K562 (cell line): ENCODE data around the gene PDE4D. TPM values are rescaled to one million over a fixed set of nuclear protein-coding genes. Genes with fewer than 3 reads are reported as not detected.

Experiments used
- ATAC-seq: fragments of 200-7000 bp; cut with Tn5 transposase; 3 replicates; pipeline ENCODE4 v1.9.1; 2020; ENCODE audit warnings: moderate library complexity
- BruUV-seq: library from RNA; stranded (reverse); fragments of 400-500 nt; replicated peaks from 2 replicates; lab custom pipeline; 2021; lab: Mats Ljungman, UMichigan
- CTCF ChIA-PET: fragments of 300-600 bp; formaldehyde crosslinking; extraction: SDS; loops from one replicate; lab custom pipeline; 2021; ENCODE audit warnings: low intra/inter-chr PET ratio; lab: Yijun Ruan, JAX
- POLR2A ChIA-PET: fragments of 300-600, 350-650 bp; sonication (Branson Sonifier 250); formaldehyde crosslinking; extraction: SDS; loops from one replicate; lab custom pipeline; 2021; ENCODE audit warnings: antibody characterized with exemption, inconsistent platforms; lab: Yijun Ruan, JAX
- DNase-seq, 4 experiments: peaks; one replicate each; pipeline versions ENCODE4 v3.0.0 to v3.0.0-alpha.2; 2011 to 2018; ENCODE audit warnings: low spot score in 3 of 4, mixed read lengths in 3 of 4; ENCODE audit errors: extremely low read depth in 1 of 4
- FAIRE-seq: peaks from 2 replicates; lab custom pipeline; 2011; peaks lifted over from hg19 to GRCh38; lab: Jason Lieb, UNC
- H2AFZ ChIP-seq: 2 replicates; pipeline ENCODE4 v1.6.0; 2011; ENCODE audit warnings: low read depth, low read length, control low read depth, inconsistent platforms
- H3K27ac ChIP-seq: fragments of 200-600 bp; 3 replicates; pipeline ENCODE4 v1.8.0; 2011; ENCODE audit warnings: low read depth, mild to moderate bottlenecking, control low read depth, inconsistent platforms, low read length, moderate library complexity, mixed read lengths; ENCODE audit errors: extremely low read depth
- H3K27me3 ChIP-seq, 2 experiments: fragments of 300-600 bp in 1 of 2; 2 replicates in 1 of 2; 3 replicates in 1 of 2; pipeline versions ENCODE4 v1.6.0 to v1.8.0; 2011; ENCODE audit warnings: inconsistent platforms in 2 of 2, low read length in 2 of 2, mild to moderate bottlenecking in 1 of 2, mixed read lengths in 1 of 2, moderate library complexity in 1 of 2; ENCODE audit not compliant: control insufficient read depth in 2 of 2, insufficient read depth in 2 of 2
- H3K36me3 ChIP-seq: fragments of 300-600 bp; 3 replicates; pipeline ENCODE4 v1.8.0; 2011; ENCODE audit warnings: mild to moderate bottlenecking, low read length, inconsistent platforms; ENCODE audit not compliant: control insufficient read depth, insufficient read depth
- H3K4me1 ChIP-seq, 2 experiments: fragments of 200-600 bp in 1 of 2; replicated peaks in 1 of 2; 2 replicates in 1 of 2; 3 replicates in 1 of 2; pipeline versions ENCODE4 v1.5.1 to v1.8.0; 2011; ENCODE audit warnings: inconsistent platforms in 2 of 2, low read length in 2 of 2, mild to moderate bottlenecking in 1 of 2, mixed read lengths in 1 of 2, moderate library complexity in 1 of 2; ENCODE audit not compliant: control insufficient read depth in 2 of 2, insufficient read depth in 2 of 2
- H3K4me2 ChIP-seq: 2 replicates; pipeline ENCODE4 v1.6.1; 2011; ENCODE audit warnings: low read length, control low read depth, inconsistent platforms, mixed read lengths; ENCODE audit not compliant: insufficient read depth
- H3K4me3 ChIP-seq: fragments of 200-600 bp; sonication (generic), shearing (Covaris generic); 2 replicates; pipeline ENCODE4 v1.5.1; 2016; ENCODE audit warnings: control low read depth, inconsistent platforms
- H3K79me2 ChIP-seq: fragments of 200-600 bp; 3 replicates; pipeline ENCODE4 v1.8.0; 2011; ENCODE audit warnings: low read length, inconsistent platforms; ENCODE audit not compliant: control insufficient read depth, insufficient read depth
- H3K9ac ChIP-seq, 2 experiments: 2 replicates each; pipeline versions ENCODE4 v1.6.0 to v1.6.1; 2011; ENCODE audit warnings: low read depth in 2 of 2, low read length in 2 of 2, control low read depth in 1 of 2, inconsistent platforms in 1 of 2, mild to moderate bottlenecking in 1 of 2, mixed read lengths in 1 of 2; ENCODE audit not compliant: insufficient read depth in 1 of 2
- H3K9me1 ChIP-seq: one replicate; pipeline ENCODE4 v1.6.0; 2011; ENCODE audit warnings: inconsistent platforms, mild to moderate bottlenecking, low read length, moderate library complexity; ENCODE audit not compliant: control insufficient read depth, insufficient read depth
- H3K9me3 ChIP-seq: replicated peaks from 2 replicates; pipeline ENCODE4 v1.5.1; 2011; ENCODE audit warnings: low read depth, low read length, inconsistent platforms; ENCODE audit not compliant: control insufficient read depth, insufficient read depth
- H4K20me1 ChIP-seq: replicated peaks from 2 replicates; pipeline ENCODE4 v1.6.1; 2011; ENCODE audit warnings: low read length, inconsistent platforms, mixed read lengths; ENCODE audit not compliant: control insufficient read depth, insufficient read depth
- BRF2 ChIP-seq: IDR thresholded peaks from 3 replicates; pipeline ENCODE4 v1.6.1; 2011; ENCODE audit warnings: borderline replicate concordance, mild to moderate bottlenecking; ENCODE audit not compliant: insufficient read length, insufficient read depth
- CCNT2 ChIP-seq: IDR thresholded peaks from 2 replicates; pipeline ENCODE4 v1.6.1; 2011; ENCODE audit warnings: borderline replicate concordance, low read depth, mild to moderate bottlenecking, moderate library complexity, mixed read lengths, low read length; ENCODE audit not compliant: insufficient read length; ENCODE audit errors: extremely low read depth
- CSDE1 ChIP-seq, 2 experiments: fragments of 450-650 bp; IDR thresholded peaks; 2 replicates each; pipeline ENCODE4 v1.6.1; 2016; ENCODE audit warnings: mild to moderate bottlenecking in 1 of 2
- FOXA1 ChIP-seq: fragments of 450-650 bp; IDR thresholded peaks from 2 replicates; pipeline ENCODE4 v1.6.1; 2016; ENCODE audit warnings: mild to moderate bottlenecking, borderline replicate concordance
- GABPA ChIP-seq: fragments of 200-800 bp; sonication (Bioruptor generic); conservative IDR thresholded peaks from 2 replicates; pipeline ENCODE4 v1.6.1; 2016; ENCODE audit warnings: low read depth, missing genetic modification characterization, missing compliant biosample characterization
- HOXB6 ChIP-seq: fragments of 250-450 bp; sonication (Bioruptor Pico); IDR thresholded peaks from 2 replicates; pipeline ENCODE4 v1.5.1; 2022; ENCODE audit warnings: mild to moderate bottlenecking, borderline replicate concordance
- IRF2 ChIP-seq: sonication (generic); formaldehyde crosslinking; IDR thresholded peaks from 2 replicates; pipeline ENCODE4 v1.8.1; 2022; ENCODE audit warnings: mild to moderate bottlenecking, missing genetic modification reagents
- NCOA2 ChIP-seq, 2 experiments: fragments of 450-650 bp; IDR thresholded peaks; 2 replicates each; pipeline ENCODE4 v1.6.1; 2018; ENCODE audit warnings: mild to moderate bottlenecking in 2 of 2, moderate library complexity in 1 of 2; ENCODE audit not compliant: partially characterized antibody in 2 of 2
- PRDM10 ChIP-seq: fragments of 450-650 bp; IDR thresholded peaks from 2 replicates; pipeline ENCODE4 v1.6.1; 2018; ENCODE audit not compliant: partially characterized antibody
- SMARCC2 ChIP-seq: fragments of 450-650 bp; IDR thresholded peaks from 2 replicates; pipeline ENCODE4 v1.6.1; 2017; ENCODE audit warnings: antibody characterized with exemption, moderate library complexity, mild to moderate bottlenecking, low read depth
- ZNF140 ChIP-seq: fragments of 250-450 bp; sonication (Bioruptor Pico); IDR thresholded peaks from 2 replicates; pipeline ENCODE4 v1.8.0; 2021; ENCODE audit warnings: moderate library complexity, mild to moderate bottlenecking, inconsistent platforms
- ZNF57 ChIP-seq: fragments of 450-650 bp; formaldehyde crosslinking; IDR thresholded peaks from 2 replicates; pipeline ENCODE4 v1.4.0; 2020; ENCODE audit warnings: mild to moderate bottlenecking, moderate library complexity
- ZNF766 ChIP-seq: fragments of 200-800 bp; sonication (Bioruptor generic); conservative IDR thresholded peaks from 2 replicates; pipeline ENCODE4 v1.6.1; 2016; ENCODE audit warnings: missing genetic modification characterization, missing compliant biosample characterization
- ZNF780A ChIP-seq: fragments of 250-450 bp; sonication (Bioruptor Pico); IDR thresholded peaks from 2 replicates; pipeline ENCODE4 v1.5.0; 2021; ENCODE audit warnings: mild to moderate bottlenecking
- WGBS: fragments of 100-300 bp; shearing (Covaris generic); methylation state at CpG from one replicate; pipeline ENCODE4 v1.1.6; 2016; ENCODE audit warnings: low coverage, mixed read lengths; ENCODE audit not compliant: insufficient coverage; ENCODE audit errors: missing lambda C conversion rate; 5-methylcytosine and 5-hydroxymethylcytosine counted together
- in situ Hi-C: fragments of 300-500 bp; cut with MboI; formaldehyde crosslinking; loops from 4 replicates; pipeline ENCODE4 v1.15.0; 2018; ENCODE audit warnings: inconsistent platforms, mixed read lengths
- intact Hi-C: fragments of 100-400 bp; cut with micrococcal nuclease; formaldehyde crosslinking; loops from 2 replicates; pipeline ENCODE4 v1.14.2; 2022
- polyA plus RNA-seq, 8 experiments: library from polyadenylated mRNA; depleted of rRNA in 4 of 8; stranded (reverse) in 5 of 8; unstranded in 3 of 8; fragments of >200 nt; fragmentation: Nextera tagmentation in 2 of 8; fragmentation: Illumina TruSeq in 1 of 8; extraction: Ambion mirVana in 2 of 8; extraction: Trizol in 1 of 8; gene quantifications; 2 replicates each; pipeline versions ENCODE4 v1.2.1 to v1.2.3, GENCODE V29; 2011 to 2014; ENCODE audit warnings: inconsistent platforms in 1 of 8, missing spikeins in 1 of 8
- total RNA-seq, 7 experiments: library from RNA; depleted of rRNA in 6 of 7; stranded (reverse); fragments of >200 nt in 6 of 7; fragmentation: Illumina TruSeq in 2 of 7; extraction: Trizol in 2 of 7; gene quantifications; 2 replicates each; pipeline versions ENCODE4 v1.2.1 to v1.2.3, GENCODE V29; 2011 to 2021; ENCODE audit warnings: low replicate concordance in 1 of 7

The PDE4D gene
- total and polyA plus RNA-seq, 9 of the 15 experiments (the other 6 are each of a cell fraction or from before 2014, with no cell fraction given), result 0.04 to 0.46 (median 0.13) TPM

- ATAC-seq, result no peak
- no peak overlapping the region for H2AFZ ChIP-seq
Observed at GRCh38 chr5:59161221-59162105, 732.1 kb downstream of the PDE4D start.

More at GRCh38 chr5:59161221-59162105, 732.1 kb downstream of the PDE4D start:
- FAIRE-seq (no peak), DNase-seq (no peak)
- CTCF ChIA-PET, result no interaction called here
- TF ChIP-seq FOXA1 (no peak), BRF2 (no peak), ZNF780A (CRISPR knock-in tag) (no peak), SMARCC2 (no peak), GABPA (tag) (no peak), PRDM10 (no peak), ZNF140 (CRISPR knock-in tag) (no peak), ZNF766 (CRISPR knock-in tag) (no peak), NCOA2 (IDR thresholded peaks at IDR 0.05; ENCODE audit: partially characterized antibody in 2 of 2) (no peak), ZNF57 (CRISPR knock-in tag) (no peak), CCNT2 (no peak), HOXB6 (CRISPR knock-in tag) (no peak), IRF2 (CRISPR knock-in tag) (no peak), CSDE1 (IDR thresholded peaks at IDR 0.05) (no peak)
- H3K4me1 ChIP-seq, result no peaks in the 10 kb centered on the region
- no TSS peak for BruUV-seq
- no peaks in the 10 kb centered on the region for H3K9me1 ChIP-seq
- H4K20me1 ChIP-seq, result no peaks in the 10 kb centered on the region
- H3K27ac ChIP-seq, result no peak overlapping the region
- H3K27me3 ChIP-seq, result no peaks in the 10 kb centered on the region
- POLR2A ChIA-PET, result interaction anchor here (0.7 kb wide), 1 partner anchor 13 kb away, joined by 3 read pairs; no protein-coding TSS in a partner anchor
- in situ Hi-C loops (no loop called here), intact Hi-C loops (no loop called here)
- no peak overlapping the region for H3K9ac ChIP-seq
- no peak overlapping the region for H3K4me2 ChIP-seq
- no peaks in the 10 kb centered on the region for H3K9me3 ChIP-seq
- H3K79me2 ChIP-seq, result no peaks in the 10 kb centered on the region
- no peak overlapping the region for H3K4me3 ChIP-seq
- no peaks in the 10 kb centered on the region for H3K36me3 ChIP-seq
- WGBS, result under 1% methylated on average over 9 of the region's 9 CpGs
